Lung microvascular endothelial cell (primary cell): ENCODE data around the gene SLC25A38. TPM values are rescaled to one million over a fixed set of nuclear protein-coding genes. Genes with fewer than 3 reads are reported as not detected.
"Not testable (repeated sequence)": the region's sequence is repeated elsewhere in the genome, so short reads cannot be mapped to it uniquely, and the experiment has no call there.

Experiments used
- DNase-seq, 2 donors: peaks; one replicate each; pipeline versions ENCODE4 v3.0.0 to v3.0.0-alpha.2; 2010; ENCODE audit warnings: low read depth in 2 of 2
- total RNA-seq: library from RNA; depleted of rRNA; stranded (reverse); fragments of >200 nt; gene quantifications from 2 replicates; pipeline ENCODE4 v1.2.1, GENCODE V29; 2014

Gene SLC25A38, protein sequence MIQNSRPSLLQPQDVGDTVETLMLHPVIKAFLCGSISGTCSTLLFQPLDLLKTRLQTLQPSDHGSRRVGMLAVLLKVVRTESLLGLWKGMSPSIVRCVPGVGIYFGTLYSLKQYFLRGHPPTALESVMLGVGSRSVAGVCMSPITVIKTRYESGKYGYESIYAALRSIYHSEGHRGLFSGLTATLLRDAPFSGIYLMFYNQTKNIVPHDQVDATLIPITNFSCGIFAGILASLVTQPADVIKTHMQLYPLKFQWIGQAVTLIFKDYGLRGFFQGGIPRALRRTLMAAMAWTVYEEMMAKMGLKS
- 13.7 and 16.1 TPM in 2 replicates for total RNA-seq

DNA sequence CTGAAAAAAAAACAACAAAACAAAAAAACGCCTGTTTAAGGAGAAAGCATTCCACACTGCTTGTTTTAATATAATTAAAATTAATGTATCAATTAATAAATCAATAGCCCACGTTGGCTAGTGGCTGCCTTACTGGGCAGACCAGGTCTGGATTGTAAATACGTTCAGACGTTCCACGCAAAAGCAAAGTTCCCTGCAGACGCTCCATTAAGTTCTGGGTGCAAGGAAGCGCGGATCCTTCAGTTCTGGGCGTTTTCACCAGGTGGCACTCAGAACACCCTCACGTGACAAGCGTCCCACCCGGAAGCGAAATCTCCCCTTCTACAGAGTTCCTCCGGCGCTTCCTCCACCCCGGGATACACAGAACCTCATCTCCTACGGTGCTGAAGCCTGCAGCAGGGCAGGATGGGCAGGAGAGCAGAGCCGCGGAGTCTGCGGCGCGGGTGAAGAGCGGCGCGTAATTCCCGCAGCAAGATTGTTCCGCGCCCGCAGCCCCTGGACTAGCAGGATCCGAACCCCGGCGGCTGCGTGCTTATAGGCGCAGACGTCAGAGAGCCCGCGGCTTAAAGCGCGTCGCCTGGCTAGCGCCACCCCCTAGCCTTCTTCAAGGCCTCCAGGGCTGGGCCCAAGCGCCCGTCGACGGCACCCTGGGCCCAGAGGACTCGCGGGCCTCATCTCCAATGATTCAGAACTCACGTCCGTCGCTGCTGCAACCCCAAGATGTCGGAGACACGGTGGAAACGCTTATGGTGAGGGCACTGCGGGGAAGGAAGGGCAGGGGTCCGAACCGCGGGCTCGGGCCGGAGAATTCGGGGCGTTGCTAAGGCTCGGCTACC, at the start of gene SLC25A38:
Gene SLC25A38 (plus strand): TSS at position 326 of the 836 bp plus-strand sequence. CDS start 355 bp downstream, at position 681.
- DNase-seq: peak; percentile 76 to 90

- DNase-seq: no peak
These were observed 49.6 kb upstream of the SLC25A38 start for GRCh38 chr3:39333607-39334006.

DNA sequence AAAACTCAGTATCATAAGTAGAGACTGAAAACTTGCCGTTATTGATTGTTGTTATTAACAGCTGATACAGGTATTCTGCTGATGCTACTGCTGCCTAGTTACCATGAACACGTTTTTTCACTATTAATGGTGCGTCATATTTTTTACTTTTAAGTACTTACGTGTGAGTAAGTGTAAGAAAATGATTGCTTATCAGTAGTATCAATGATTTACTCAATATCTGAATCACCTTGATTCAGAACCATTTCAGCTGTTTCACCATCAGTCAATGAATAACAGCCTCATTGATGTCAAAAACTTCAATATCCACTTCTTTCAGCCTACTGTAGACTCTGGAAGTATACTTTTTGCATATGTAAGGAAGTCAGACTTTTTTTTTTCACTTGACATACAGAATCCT, 49.0 kb upstream of the SLC25A38 start:
- DNase-seq: no peak

DNA sequence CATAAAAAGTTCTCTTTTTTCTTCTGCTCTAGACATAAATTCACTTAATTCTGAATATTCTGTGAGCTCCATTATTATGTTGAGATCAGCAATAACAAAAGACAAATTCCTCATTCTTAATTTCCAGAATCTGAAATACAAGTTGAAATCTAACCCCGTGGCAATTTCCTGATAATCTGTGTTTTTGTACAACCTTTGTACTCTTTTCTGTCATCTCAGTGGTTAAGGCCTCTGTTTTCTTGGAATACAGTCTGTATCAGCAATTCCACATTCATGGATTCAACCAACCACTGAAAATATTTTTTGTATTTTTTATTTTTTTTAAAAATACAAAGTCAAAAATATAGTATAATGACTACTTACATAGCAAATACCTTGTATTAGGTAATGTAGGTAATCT, 45.0 kb upstream of the SLC25A38 start:
- DNase-seq: no peak

DNA sequence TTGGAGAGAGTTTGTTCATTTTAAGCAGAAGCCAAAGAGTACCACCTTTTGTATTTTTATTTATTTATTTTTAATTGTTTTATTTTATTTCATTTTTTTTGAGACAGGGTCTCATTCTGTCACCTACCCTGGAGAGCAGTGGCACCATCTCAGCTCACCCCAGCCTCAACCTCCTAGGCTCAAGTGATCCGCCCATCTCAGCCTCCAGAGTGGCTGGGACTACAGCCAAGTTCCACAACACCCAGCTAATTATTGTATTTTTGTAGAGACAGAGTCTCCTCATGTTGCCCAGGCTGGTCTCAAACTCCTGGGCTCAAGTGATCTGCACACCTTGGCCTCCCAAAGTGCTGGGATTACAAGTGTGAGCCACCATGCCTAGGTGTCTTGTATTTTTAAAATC, 44.1 kb upstream of the SLC25A38 start:
- no peak for DNase-seq

DNA sequence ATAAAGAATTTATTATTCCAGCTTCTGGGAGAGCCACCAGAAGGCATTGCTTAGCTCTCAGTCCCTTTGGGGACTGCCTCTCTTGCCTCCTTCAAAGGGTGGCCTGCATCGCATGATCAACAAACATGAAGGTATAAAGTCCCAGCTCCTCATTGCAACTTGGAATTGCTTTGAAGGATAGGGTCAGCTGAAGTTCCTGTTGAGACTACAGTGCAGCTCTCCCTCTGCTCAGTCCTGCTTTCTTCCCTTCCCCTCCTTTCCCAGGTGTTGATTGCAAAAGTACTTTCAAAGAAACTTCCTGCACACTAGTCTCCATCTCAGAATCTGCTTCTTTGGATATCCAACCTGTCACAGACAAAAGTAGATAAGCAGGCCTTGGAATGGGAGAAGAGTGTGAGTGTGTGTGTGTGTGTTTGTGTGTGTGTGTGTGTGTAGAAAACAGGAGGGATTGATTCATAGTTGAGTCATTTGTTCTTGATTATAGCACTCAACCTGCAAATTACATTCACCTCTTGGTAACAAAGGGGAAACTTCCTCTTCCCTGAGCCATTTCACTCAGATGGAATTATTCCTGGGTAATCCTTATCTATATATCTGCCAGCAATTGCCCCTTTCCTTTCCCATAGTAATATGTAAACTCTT, 40.0 kb upstream of the SLC25A38 start:
- no peak for DNase-seq

DNA sequence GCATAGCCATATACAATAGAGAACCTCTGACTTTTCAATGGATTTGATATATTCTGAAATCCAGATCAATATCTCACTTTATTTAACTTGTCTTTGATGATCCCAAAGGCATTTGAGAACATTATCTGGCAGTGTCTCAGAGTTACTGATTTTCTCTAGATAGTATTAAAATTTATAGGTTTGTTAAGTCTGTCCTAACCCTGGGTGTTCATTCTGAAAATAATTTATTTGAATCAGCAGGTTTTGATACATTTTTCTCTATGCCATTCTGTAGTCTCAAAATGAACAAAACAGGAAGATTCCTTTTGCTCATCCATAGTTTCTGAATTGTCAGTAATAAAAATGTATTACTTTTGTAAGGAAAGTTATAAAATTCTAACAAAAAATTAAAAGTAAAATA, 39.4 kb upstream of the SLC25A38 start:
- no peak for DNase-seq

- no peak for DNase-seq
These were observed 38.3 kb upstream of the SLC25A38 start for GRCh38 chr3:39344746-39345344.

DNA sequence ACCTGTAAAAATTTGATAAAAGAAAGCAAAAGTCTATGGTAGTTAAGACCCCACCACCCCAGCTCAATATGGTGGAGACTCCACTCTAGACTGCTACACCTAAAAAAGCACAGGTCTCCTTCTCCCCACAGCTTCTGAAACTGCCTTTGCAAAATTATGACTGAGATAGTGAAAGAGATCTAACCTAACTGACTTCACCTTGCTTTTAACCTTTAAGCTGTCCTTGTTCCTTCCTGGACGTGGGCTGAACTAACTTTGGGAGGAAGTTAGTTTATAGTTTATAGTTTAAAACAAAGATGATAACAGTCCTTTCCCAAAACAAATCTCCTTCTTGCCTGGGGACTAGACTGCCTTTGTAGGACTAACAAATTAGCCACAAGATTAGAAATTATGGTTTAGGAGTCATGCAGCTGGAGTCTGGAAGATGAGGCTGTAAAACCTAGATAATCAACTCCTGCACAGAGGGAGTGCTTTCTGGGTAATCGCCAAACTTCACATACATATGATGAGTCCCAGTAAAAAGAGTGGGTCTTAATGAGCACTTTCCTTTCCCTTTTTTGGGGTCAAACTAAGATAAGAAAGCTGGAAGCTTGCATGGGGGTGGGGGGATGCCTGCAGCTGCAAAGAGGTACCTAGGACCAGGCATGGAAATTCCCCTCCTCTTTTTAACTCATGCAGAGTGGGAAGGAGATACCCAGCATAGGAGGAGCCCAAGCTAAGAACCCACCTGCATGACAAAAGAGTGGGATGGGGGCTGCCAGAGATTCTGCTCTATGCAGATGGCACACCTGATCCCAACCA, 36.2 kb upstream of the SLC25A38 start:
- no peak for DNase-seq

- DNase-seq: no peak
These were observed 35.6 kb upstream of the SLC25A38 start for GRCh38 chr3:39347586-39347876.

DNA sequence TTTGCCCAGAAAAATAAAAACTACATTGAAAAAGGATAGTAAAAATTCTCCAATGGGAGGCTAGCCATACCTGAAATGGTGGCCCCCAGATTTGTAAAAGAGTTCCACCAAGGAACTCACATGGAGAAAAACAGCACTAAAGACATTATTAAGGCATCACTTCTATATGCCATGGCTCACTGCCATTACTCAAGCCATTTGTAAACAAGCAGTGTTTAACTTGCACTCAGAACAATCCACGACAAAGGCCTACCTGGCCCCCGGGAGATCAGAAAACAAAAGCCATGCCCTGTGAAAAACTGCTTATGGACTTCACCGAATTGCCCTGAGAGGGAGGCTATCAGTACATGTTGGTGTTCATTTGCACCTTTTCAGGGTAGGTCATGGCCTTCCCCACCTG, 34.1 kb upstream of the SLC25A38 start:
- DNase-seq: no peak

DNA sequence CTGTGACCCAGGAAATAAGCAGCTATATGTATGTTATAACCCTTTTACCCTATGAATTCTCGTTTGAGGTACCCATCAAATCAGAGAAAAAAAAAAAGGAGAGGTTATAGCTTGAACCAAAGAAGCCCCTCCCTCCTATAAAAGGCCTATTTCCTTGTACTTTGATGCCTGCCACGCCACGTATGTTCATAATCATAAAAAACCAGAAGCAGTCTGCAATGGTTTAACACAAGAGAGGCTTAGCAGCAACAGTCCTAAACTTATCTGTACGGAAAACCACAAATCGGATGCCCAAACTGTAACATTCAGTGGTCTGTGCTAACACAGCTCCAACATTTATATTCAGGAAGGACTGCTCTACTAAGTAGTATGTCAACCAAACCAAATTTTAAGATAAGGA, 32.5 kb upstream of the SLC25A38 start:
- no peak for DNase-seq

DNA sequence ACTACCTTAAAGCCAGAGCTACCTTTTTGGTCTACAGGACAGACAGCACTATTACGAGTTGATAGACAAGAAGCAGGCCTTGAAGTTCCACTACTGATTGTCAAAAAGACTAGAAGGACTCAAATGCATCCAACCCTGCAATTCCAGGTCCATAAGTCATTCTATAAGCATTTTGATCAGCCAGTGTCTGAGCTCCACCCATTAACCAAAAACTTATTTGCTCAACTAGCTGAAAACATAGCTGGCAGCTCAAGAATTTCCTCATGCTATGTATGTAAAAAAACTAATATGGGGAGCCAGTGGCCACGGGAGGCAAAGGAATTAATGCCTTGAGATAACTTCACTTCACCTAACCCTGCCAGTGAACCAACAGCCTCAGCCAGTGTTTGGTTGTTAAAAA, 32.0 kb upstream of the SLC25A38 start:
- DNase-seq: not testable (repeated sequence)

GRCh38 chr3:39353168-39353927, 29.8 kb upstream of the SLC25A38 start:
- DNase-seq: not testable (repeated sequence)

GRCh38 chr3:39358333-39358732, 24.8 kb upstream of the SLC25A38 start:
- DNase-seq: no peak

- DNase-seq: no peak
These were observed 21.8 kb upstream of the SLC25A38 start for GRCh38 chr3:39361252-39361927.

DNA sequence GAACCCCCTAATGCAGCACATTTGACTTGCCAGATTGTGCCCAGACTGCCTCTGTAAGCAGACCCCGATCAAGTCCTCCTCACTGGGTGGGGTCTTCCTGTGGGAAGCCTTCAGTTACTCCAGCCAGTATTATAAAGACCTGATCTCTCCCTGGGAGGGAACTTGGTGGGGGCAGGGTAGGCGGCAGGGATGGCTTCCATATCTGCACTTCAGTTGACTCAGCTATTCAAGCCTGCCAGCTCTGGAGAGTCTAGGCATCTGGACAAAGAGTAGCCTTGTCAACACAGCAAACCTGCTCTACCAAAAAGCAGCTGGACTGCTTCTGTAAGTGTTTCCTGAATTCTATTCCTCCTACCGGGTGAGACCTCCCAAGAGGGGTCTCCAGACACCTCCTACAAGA, 21.0 kb upstream of the SLC25A38 start:
- DNase-seq: no peak

DNA sequence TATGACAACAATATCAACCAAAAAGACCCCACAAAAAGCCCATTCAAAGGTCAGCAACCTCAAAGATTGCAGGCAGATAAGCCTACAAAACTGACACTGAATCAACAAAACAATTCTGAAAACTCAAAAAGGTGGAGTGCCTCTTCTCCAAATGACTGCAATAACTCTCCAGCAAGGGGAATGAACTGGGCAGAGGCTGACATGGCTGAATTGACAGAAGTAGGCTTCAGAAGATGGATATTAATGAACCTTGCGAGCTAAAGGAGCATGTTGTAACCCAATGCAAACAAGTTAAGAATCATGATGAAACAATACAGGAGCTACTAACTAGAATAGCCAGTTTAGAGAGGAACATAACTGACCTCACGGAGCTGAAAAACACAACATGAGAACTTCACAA, 20.4 kb upstream of the SLC25A38 start:
- no peak for DNase-seq

DNA sequence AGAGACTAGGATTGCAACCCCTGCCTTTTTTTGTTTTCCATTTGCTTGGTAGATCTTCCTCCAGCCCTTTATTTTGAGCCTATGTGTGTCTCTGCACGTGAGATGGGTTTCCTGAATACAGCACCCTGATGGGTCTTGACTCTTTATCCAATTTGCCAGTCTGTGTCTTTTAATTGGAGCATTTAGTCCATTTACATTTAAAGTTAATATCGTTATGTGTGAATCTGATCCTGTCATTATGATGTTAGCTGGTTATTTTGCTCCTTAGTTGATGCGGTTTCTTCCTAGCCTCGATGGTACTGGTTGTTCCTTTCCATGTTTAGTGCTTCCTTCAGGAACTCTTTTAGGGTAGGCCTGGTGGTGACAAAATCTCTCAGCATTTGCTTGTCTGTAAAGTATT, 12.7 kb upstream of the SLC25A38 start:
- DNase-seq: not testable (repeated sequence)

DNA sequence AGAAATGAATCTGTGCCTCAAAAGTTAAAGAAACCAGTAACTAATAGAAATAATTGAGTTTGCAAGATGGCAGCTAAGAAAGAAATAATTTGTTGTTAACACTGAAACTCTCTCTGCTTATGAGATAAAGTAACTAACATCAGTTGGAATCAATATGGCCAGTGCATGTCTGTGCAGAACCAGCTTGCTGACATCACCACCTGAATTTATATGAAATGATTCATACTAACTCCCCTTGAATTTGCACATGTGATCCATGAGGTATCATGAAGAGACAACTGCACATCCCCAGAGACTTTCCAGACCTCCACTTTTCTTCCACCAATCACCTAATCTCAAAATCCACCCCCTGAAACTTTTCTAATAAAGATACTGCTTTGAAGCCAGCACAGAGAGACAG, 10.3 kb upstream of the SLC25A38 start:
- no peak for DNase-seq
